Measurements from ENCODE around the gene PDCD11.

DNA sequence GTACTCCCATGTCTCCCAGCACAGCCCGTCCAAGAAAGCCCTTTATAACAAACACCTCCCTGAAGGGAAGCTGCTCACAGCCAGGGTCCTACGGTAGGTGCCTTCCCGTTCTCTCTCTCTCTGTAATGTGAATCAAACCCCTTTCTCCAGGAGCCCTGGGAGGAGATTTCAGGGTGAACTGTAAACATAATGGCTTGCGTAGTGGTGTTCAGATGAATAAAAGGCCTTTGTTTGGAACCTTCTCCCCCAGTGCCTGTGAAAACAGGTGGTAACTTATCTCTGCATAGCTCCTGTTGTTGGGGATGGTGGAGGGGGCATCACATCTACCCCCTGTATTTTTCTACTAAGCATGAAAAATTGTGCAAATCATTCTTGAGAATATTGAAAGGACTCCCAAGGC lies 43.4 kb downstream of the PDCD11 start:
- TF ChIP-seq CTCF (IDR thresholded peaks at IDR 0.05; ENCODE audit: low read depth, low read length, poor library complexity, severe bottlenecking) (no peak), EZH2phosphoT487 (IDR thresholded peaks at IDR 0.05; ENCODE audit: borderline replicate concordance, low read length) (no peak)

Data from DOHH2 (cell line).